ENCODE results near the gene KLHL40. TPM values are rescaled to one million over a fixed set of nuclear protein-coding genes. Genes with fewer than 3 reads are reported as not detected.

KLHL40 gene
- total and polyA plus RNA-seq, 9 of the 15 experiments (the other 6 are each of a cell fraction or from before 2014, with no cell fraction given): not detected

DNA sequence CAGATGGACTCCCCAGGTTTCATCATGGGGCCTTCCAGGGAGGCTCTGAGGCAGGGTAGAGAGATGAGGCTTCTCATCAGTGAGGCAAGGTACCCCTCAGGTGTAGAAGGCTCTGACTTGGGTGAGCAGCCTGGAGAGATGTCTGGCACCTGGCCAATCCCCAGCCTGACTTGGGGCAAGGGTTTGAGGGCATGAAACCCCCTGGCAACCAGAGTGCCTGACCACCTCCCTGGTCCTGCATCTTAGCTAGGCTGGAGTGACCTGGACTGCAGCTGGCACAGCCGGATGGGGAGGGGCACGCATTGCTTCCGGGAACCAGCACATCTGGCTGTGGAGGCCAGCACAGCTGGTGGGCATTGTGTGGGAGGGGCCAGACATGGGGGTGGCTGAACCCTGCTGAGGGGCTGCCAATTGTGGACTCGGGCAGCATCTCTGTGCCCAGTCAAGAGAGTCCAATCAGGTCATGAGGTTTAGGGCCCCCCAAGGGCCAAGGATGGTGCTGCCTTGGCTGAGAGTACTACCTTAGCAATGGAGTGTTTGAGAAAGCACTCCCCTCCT, 29.9 kb upstream of the KLHL40 start:
- no TSS peak for BruUV-seq (replicated peaks)
- intact Hi-C loops (cut with micrococcal nuclease): no loop called here
- peak overlapping the region; percentile 75 for H2AFZ ChIP-seq (ENCODE audit: low read depth, low read length)
- peak overlapping the region; percentile 65 to 94; a peak in 3 of 4 replicates for H3K9ac ChIP-seq (ENCODE audit: insufficient read depth in 1 of 2, low read depth in 2 of 2, low read length in 2 of 2)
- WGBS (ENCODE audit: insufficient coverage, low coverage, missing lambda C conversion rate): 78% methylated on average over 4 of the region's 4 CpGs
- H4K20me1 ChIP-seq (replicated peaks; ENCODE audit: control insufficient read depth, insufficient read depth, low read length): no peaks in the 10 kb centered on the region; the same call in 1 of the 2 replicates
- ATAC-seq: no peak
- no peaks in the 10 kb centered on the region for H3K27me3 ChIP-seq (ENCODE audit: control insufficient read depth in 2 of 2, insufficient read depth in 2 of 2, low read length in 2 of 2)
- H3K27ac ChIP-seq (ENCODE audit: extremely low read depth, low read depth, low read length): no peak overlapping the region
- peaks cover 5% of the 10 kb centered on the region; the same call in 1 of the 3 replicates for H3K36me3 ChIP-seq (ENCODE audit: control insufficient read depth, insufficient read depth, low read length)
- peak overlapping the region; percentile 78; the same call in 1 of the 2 replicates for H3K4me2 ChIP-seq (ENCODE audit: insufficient read depth, low read length)
- peak overlapping the region; percentile 53 for H3K4me3 ChIP-seq
- no peak for DNase-seq (ENCODE audit: extremely low read depth in 1 of 4, low spot score in 3 of 4)
- no peaks in the 10 kb centered on the region for H3K79me2 ChIP-seq (ENCODE audit: control insufficient read depth, insufficient read depth, low read length)
- peaks cover 4% of the 10 kb centered on the region for H3K9me1 ChIP-seq (ENCODE audit: control insufficient read depth, insufficient read depth, low read length)
- H3K9me3 ChIP-seq (replicated peaks; ENCODE audit: control insufficient read depth, insufficient read depth, low read depth, low read length): no peaks in the 10 kb centered on the region
- ChIA-PET POLR2A (interaction anchor here (0.7 to 1.6 kb wide), 4 partner anchors 18 to 125 kb away, joined by 3 read pairs; no protein-coding TSS in a partner anchor), CTCF (ENCODE audit: low intra/inter-chr PET ratio) (no interaction called here)
- FAIRE-seq: no peak
- H3K4me1 ChIP-seq (replicated peaks in 1 of 2; ENCODE audit: control insufficient read depth in 2 of 2, insufficient read depth in 2 of 2, low read length in 2 of 2): peaks cover 16 to 58% of the 10 kb centered on the region in 2 experiments
- in situ Hi-C loops (cut with MboI): no loop called here
- TF ChIP-seq FOXP1 (CRISPR knock-in tag; IDR thresholded peaks at IDR 0.05) (0 out of 2 replicates have a peak, but pooled peaks have one; percentile 53), MYNN (IDR thresholded peaks at IDR 0.05) (no peak), MYNN (CRISPR knock-in tag; IDR thresholded peaks at IDR 0.05) (no peak), ZEB2 (IDR thresholded peaks at IDR 0.05) (no peak), NFIC (IDR thresholded peaks at IDR 0.05) (peak; percentile 94), CCNT2 (IDR thresholded peaks at IDR 0.05; ENCODE audit: borderline replicate concordance, extremely low read depth, insufficient read length, low read depth, low read length) (no peak), MYC (IDR thresholded peaks at IDR 0.05; ENCODE audit: low read depth, low read length) (no peak), MYC (CRISPR knock-in tag; IDR thresholded peaks at IDR 0.05; ENCODE audit: borderline replicate concordance, low read depth) (no peak), ZNF707 (CRISPR knock-in tag; conservative IDR thresholded peaks at IDR 0.05) (no peak), ZNF444 (CRISPR knock-in tag; IDR thresholded peaks at IDR 0.05) (no peak), RFX7 (CRISPR knock-in tag; IDR thresholded peaks at IDR 0.05) (no peak), E2F4 (CRISPR knock-in tag; IDR thresholded peaks at IDR 0.05; ENCODE audit: low read depth) (0 out of 2 replicates have a peak, but pooled peaks have one; percentile 21), ZFP91 (CRISPR knock-in tag; IDR thresholded peaks at IDR 0.05) (0 out of 2 replicates have a peak, but pooled peaks have one; percentile 44), KLF6 (CRISPR knock-in tag; IDR thresholded peaks at IDR 0.05; ENCODE audit: borderline replicate concordance) (no peak), ZNF263 (CRISPR knock-in tag; IDR thresholded peaks at IDR 0.05; ENCODE audit: borderline replicate concordance) (no peak), TFAP4 (CRISPR knock-in tag; IDR thresholded peaks at IDR 0.05; ENCODE audit: borderline replicate concordance) (peak; percentile 39; the same call in 1 of the 2 replicates)
- TF ChIP-seq, protein P1, sequence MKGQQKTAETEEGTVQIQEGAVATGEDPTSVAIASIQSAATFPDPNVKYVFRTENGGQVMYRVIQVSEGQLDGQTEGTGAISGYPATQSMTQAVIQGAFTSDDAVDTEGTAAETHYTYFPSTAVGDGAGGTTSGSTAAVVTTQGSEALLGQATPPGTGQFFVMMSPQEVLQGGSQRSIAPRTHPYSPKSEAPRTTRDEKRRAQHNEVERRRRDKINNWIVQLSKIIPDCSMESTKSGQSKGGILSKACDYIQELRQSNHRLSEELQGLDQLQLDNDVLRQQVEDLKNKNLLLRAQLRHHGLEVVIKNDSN (CRISPR knock-in tag; IDR thresholded peaks at IDR 0.05): peak; percentile 13; the same call in 1 of the 2 replicates
